Measurements from ENCODE around the gene ZNF800. TPM values are rescaled to one million over a fixed set of nuclear protein-coding genes. Genes with fewer than 3 reads are reported as not detected.

ZNF800 gene
- polyA plus RNA-seq, 1 of the 3 experiments (the other 2 are of a cell fraction), result 9.2 TPM

GRCh38 chr7:127380479-127380878, 12.0 kb downstream of the ZNF800 start:
- H3K4me3 ChIP-seq (ENCODE audit: low read depth in 2 of 2, low read length in 1 of 2), result no peak overlapping the region
- ChIA-PET CTCF (interaction anchor here (1.2 kb wide), 2 partner anchors 11 to 33 kb away, joined by 3 to 5 read pairs; no protein-coding TSS in a partner anchor), POLR2A (interaction anchor here (1.5 kb wide), 1 partner anchor 12 kb away, joined by 4 read pairs; the partner anchor contains the start of gene ZNF800)
- H4K20me1 ChIP-seq (ENCODE audit: insufficient read depth), result peaks cover 50% of the 10 kb centered on the region; the same call in 1 of the 2 replicates
- H3K27me3 ChIP-seq (ENCODE audit: insufficient read depth), result no peaks in the 10 kb centered on the region
- no peaks in the 10 kb centered on the region for H3K9me3 ChIP-seq
- H3K9me2 ChIP-seq, result no peaks in the 10 kb centered on the region
- TF ChIP-seq MEF2A (IDR thresholded peaks at IDR 0.05; ENCODE audit: borderline replicate concordance, low read depth), result no peak
- TF ChIP-seq CHD2 (IDR thresholded peaks at IDR 0.05; ENCODE audit: low read length, partially characterized antibody), result no peak
- TF ChIP-seq CTCF (IDR thresholded peaks at IDR 0.05), result no peak
- no peak for TF ChIP-seq ZBTB33 (IDR thresholded peaks at IDR 0.05; ENCODE audit: borderline replicate concordance, low read depth)
- TF ChIP-seq EZH2phosphoT487 (IDR thresholded peaks at IDR 0.05; ENCODE audit: borderline replicate concordance, low read depth), result no peak
- TF ChIP-seq SMC3 (IDR thresholded peaks at IDR 0.05; ENCODE audit: low read depth, low read length), result no peak
- no peak for TF ChIP-seq ELF1 (IDR thresholded peaks at IDR 0.05)
- TF ChIP-seq JUND (IDR thresholded peaks at IDR 0.05), result no peak
- no peak for TF ChIP-seq TEAD4 (IDR thresholded peaks at IDR 0.05; ENCODE audit: borderline replicate concordance, insufficient read depth)
- TF ChIP-seq FOXM1 (IDR thresholded peaks at IDR 0.05; ENCODE audit: low read depth), result no peak
- no peak for TF ChIP-seq RXRA (IDR thresholded peaks at IDR 0.05; ENCODE audit: borderline replicate concordance, low read depth)
- no peak for TF ChIP-seq NRF1 (IDR thresholded peaks at IDR 0.05; ENCODE audit: low read depth, low read length)
- no peak for TF ChIP-seq FOXJ3 (CRISPR knock-in tag; IDR thresholded peaks at IDR 0.05)
- TF ChIP-seq RAD21 (IDR thresholded peaks at IDR 0.05; ENCODE audit: low read length), result no peak
- TF ChIP-seq TCF12 (IDR thresholded peaks at IDR 0.05), result no peak
- TF ChIP-seq USF1 (IDR thresholded peaks at IDR 0.05; ENCODE audit: borderline replicate concordance, low read depth), result no peak
- no peak for TF ChIP-seq GABPA (IDR thresholded peaks at IDR 0.05; ENCODE audit: low read depth)
- TF ChIP-seq USF2 (IDR thresholded peaks at IDR 0.05; ENCODE audit: borderline replicate concordance, low read depth, low read length), result no peak
- TF ChIP-seq RFX5 (IDR thresholded peaks at IDR 0.05; ENCODE audit: low read length), result no peak
- DNase-seq, result no peak
- H3K27ac ChIP-seq (ENCODE audit: low read depth in 2 of 2, low read length in 1 of 2), result no peak overlapping the region
- H2AFZ ChIP-seq (ENCODE audit: low read depth), result no peak overlapping the region
- no peak overlapping the region for H3K4me2 ChIP-seq
- H3K36me3 ChIP-seq (replicated peaks in 1 of 2; ENCODE audit: control insufficient read depth in 1 of 2, insufficient read depth in 2 of 2, low read length in 1 of 2), result peaks cover 60 to 79% of the 10 kb centered on the region in 2 experiments
- H3K4me1 ChIP-seq (ENCODE audit: control insufficient read depth in 1 of 2, insufficient read depth in 2 of 2, low read depth in 1 of 2, low read length in 1 of 2), result peaks cover 0 to 12% of the 10 kb centered on the region in 2 experiments; a peak in 2 of 4 replicates
- H3K79me2 ChIP-seq (ENCODE audit: insufficient read depth), result peaks cover 81% of the 10 kb centered on the region
- H3F3A ChIP-seq (replicated peaks; ENCODE audit: insufficient read depth), result peaks cover 21% of the 10 kb centered on the region
- no peak overlapping the region for H3K9ac ChIP-seq
